ENCODE measurements around the gene CDC14B.

DNA sequence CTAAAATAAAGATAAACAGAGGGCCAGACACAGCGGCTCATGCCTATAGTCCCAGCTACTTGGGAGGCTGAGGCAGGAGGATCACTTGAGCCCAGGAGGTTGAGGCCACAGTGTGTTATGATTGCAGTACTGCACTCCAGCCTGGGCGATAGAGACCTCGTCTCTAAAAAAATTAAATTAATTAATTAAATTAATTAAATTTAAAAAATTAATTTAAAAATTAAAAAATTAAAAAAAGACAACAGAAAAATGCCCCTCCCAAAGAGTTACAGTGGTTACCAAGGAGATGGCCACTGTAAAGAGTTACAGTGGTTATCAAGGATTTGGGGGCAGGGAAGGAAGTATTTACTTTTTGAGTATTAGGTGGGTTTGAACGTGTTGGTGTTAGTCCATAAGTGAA, 38.3 kb downstream of the CDC14B start:
- TF ChIP-seq, protein P1, sequence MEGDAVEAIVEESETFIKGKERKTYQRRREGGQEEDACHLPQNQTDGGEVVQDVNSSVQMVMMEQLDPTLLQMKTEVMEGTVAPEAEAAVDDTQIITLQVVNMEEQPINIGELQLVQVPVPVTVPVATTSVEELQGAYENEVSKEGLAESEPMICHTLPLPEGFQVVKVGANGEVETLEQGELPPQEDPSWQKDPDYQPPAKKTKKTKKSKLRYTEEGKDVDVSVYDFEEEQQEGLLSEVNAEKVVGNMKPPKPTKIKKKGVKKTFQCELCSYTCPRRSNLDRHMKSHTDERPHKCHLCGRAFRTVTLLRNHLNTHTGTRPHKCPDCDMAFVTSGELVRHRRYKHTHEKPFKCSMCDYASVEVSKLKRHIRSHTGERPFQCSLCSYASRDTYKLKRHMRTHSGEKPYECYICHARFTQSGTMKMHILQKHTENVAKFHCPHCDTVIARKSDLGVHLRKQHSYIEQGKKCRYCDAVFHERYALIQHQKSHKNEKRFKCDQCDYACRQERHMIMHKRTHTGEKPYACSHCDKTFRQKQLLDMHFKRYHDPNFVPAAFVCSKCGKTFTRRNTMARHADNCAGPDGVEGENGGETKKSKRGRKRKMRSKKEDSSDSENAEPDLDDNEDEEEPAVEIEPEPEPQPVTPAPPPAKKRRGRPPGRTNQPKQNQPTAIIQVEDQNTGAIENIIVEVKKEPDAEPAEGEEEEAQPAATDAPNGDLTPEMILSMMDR (IDR thresholded peaks at IDR 0.05; ENCODE audit: poor library complexity, severe bottlenecking) = no peak
- TF ChIP-seq REST (IDR thresholded peaks at IDR 0.05; ENCODE audit: borderline replicate concordance) (no peak), TAF1 (IDR thresholded peaks at IDR 0.05; ENCODE audit: low read depth) (no peak), POLR2AphosphoS5 (IDR thresholded peaks at IDR 0.05) (no peak), RAD21 (conservative IDR thresholded peaks at IDR 0.05) (no peak), EZH2 (IDR thresholded peaks at IDR 0.05; ENCODE audit: borderline replicate concordance, insufficient read depth, low read length, poor library complexity, severe bottlenecking) (no peak), EP300 (conservative IDR thresholded peaks at IDR 0.05; ENCODE audit: poor library complexity, severe bottlenecking) (no peak), SMC3 (conservative IDR thresholded peaks at IDR 0.05; ENCODE audit: poor library complexity) (no peak), MXI1 (conservative IDR thresholded peaks at IDR 0.05; ENCODE audit: poor library complexity, severe bottlenecking) (no peak)

All from neural cell (in vitro differentiated cells).